HepG2 (cell line): ENCODE results near the gene GRIN3B. TPM values are rescaled to one million over a fixed set of nuclear protein-coding genes. Genes with fewer than 3 reads are reported as not detected.

ENCODE experiments used
- CEBPG ChIP-seq: IDR thresholded peaks from 2 replicates; pipeline ENCODE4 v1.6.1; 2016
- HOXA9 ChIP-seq: sonication (generic); formaldehyde crosslinking; IDR thresholded peaks from 2 replicates; pipeline ENCODE4 v1.8.1; 2022; ENCODE audit warnings: missing genetic modification reagents, mild to moderate bottlenecking, moderate library complexity, borderline replicate concordance
- PHF21A ChIP-seq: sonication (generic); formaldehyde crosslinking; IDR thresholded peaks from 2 replicates; pipeline ENCODE4 v1.5.0; 2020; ENCODE audit warnings: mild to moderate bottlenecking, missing genetic modification reagents
- SP1 ChIP-seq, 2 experiments: fragments of 450-650 bp in 1 of 2; sonication (generic) in 1 of 2; formaldehyde crosslinking in 1 of 2; IDR thresholded peaks; 2 replicates each; pipeline versions ENCODE4 v1.4.0 to v1.6.1; 2016 to 2020; ENCODE audit warnings: missing genetic modification reagents in 1 of 2
- THYN1 ChIP-seq: sonication (generic); formaldehyde crosslinking; IDR thresholded peaks from 2 replicates; pipeline ENCODE4 v1.8.1; 2023; ENCODE audit warnings: low read depth, mild to moderate bottlenecking, moderate library complexity, missing genetic modification reagents, borderline replicate concordance
- ZNF343 ChIP-seq: sonication (generic); formaldehyde crosslinking; IDR thresholded peaks from 2 replicates; pipeline ENCODE4 v1.4.0; 2020; ENCODE audit warnings: mild to moderate bottlenecking, missing genetic modification reagents
- ZNF550 ChIP-seq: sonication (generic); formaldehyde crosslinking; IDR thresholded peaks from 2 replicates; pipeline ENCODE4 v1.4.0; 2020; ENCODE audit warnings: mild to moderate bottlenecking, missing genetic modification reagents, borderline replicate concordance
- ZNF781 ChIP-seq: sonication (generic); formaldehyde crosslinking; IDR thresholded peaks from 2 replicates; pipeline ENCODE4 v1.5.1; 2020; ENCODE audit warnings: borderline replicate concordance, mild to moderate bottlenecking, missing genetic modification reagents; ENCODE audit errors: not compliant biosample characterization
- polyA plus RNA-seq, 8 experiments: library from polyadenylated mRNA; depleted of rRNA in 3 of 8; stranded (reverse) in 7 of 8; unstranded in 1 of 8; fragments of >200 nt; fragmentation: Illumina TruSeq in 4 of 8; extraction: Trizol in 4 of 8; gene quantifications; 2 replicates each; pipeline versions ENCODE4 v1.2.1 to v1.2.3, GENCODE V29; 2011 to 2016; ENCODE audit warnings: low read depth in 4 of 8, missing spikeins in 1 of 8, mixed read lengths in 1 of 8; ENCODE audit not compliant: insufficient read depth in 1 of 8
- total RNA-seq, 5 experiments: library from RNA; depleted of rRNA; stranded (reverse); fragments of >200 nt; fragmentation: Illumina TruSeq; extraction: Trizol; gene quantifications; 2 replicates each; pipeline ENCODE4 v1.2.3, GENCODE V29; 2016; ENCODE audit warnings: low read depth in 1 of 5
- TF ChIP-seq, protein P1 (sequence below): IDR thresholded peaks from 2 replicates; pipeline ENCODE4 v1.4.0; 2020; ENCODE audit warnings: mild to moderate bottlenecking, missing genetic modification reagents
- TF ChIP-seq, protein P2 (sequence below): sonication (generic); formaldehyde crosslinking; IDR thresholded peaks from 2 replicates; pipeline ENCODE4 v1.5.0; 2020; ENCODE audit warnings: missing genetic modification reagents
- TF ChIP-seq, protein P3 (sequence below): sonication (generic); formaldehyde crosslinking; IDR thresholded peaks from 2 replicates; pipeline ENCODE4 v1.4.0; 2020; ENCODE audit warnings: missing genetic modification reagents, borderline replicate concordance
- TF ChIP-seq, protein P4 (sequence below): sonication (generic); formaldehyde crosslinking; IDR thresholded peaks from 2 replicates; pipeline ENCODE4 v1.5.0; 2020; ENCODE audit warnings: missing genetic modification reagents, mild to moderate bottlenecking, borderline replicate concordance
- TF ChIP-seq, protein P5 (sequence below): sonication (generic); formaldehyde crosslinking; IDR thresholded peaks from 2 replicates; pipeline ENCODE4 v1.9.0; 2022; ENCODE audit warnings: missing genetic modification reagents, mild to moderate bottlenecking, borderline replicate concordance
- TF ChIP-seq, protein P6 (sequence below): sonication (generic); formaldehyde crosslinking; IDR thresholded peaks from 2 replicates; pipeline ENCODE4 v1.4.0; 2020; ENCODE audit warnings: low read depth, mild to moderate bottlenecking, missing genetic modification reagents

The GRIN3B gene
- total and polyA plus RNA-seq, 2 of the 13 experiments (the other 11 are each of a cell fraction or from before 2014, with no cell fraction given) = 0.07 to 0.20 TPM

DNA sequence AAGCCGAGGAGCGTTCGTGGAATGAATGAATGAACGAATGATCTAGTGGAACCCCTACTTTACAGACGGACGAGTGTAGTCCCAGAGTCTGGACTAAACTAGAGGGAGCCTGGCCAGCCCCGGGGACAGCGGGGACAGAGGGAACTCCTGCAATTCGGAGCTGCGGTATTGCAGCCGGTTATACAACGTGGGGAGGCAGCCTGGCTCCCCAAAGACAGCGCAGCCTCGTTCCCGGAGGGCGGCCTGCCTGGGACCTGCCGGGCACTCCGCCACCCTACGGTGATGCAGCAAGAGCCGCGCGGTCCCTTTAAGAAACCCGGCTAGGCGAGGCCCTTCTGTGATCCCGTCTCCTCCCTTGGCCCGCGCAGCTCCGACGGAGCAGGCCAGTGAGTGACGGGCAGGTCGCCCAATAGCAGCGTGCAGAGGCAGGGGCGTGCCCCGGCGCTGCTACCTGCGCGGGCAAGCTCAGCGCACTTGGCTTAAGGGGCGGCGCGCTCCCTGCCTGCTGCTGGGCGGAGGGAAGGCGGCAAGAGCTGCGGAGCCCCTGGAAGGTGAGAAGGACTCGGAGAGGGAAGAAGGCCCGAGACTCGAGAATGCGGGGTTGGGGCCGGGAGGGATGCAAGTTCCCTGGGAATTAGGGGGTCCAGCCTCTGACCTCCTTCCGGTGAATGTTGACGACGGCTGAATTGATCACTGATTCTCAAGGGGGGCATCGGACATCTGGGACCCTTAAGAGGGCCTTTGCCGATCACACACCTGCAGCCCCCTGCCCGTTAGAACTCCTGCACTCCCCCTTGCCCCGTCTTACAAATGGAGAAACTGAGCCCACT is 39.6 kb downstream of the GRIN3B start, which contains the start of gene ABCA7 (continued):
- TF ChIP-seq, protein P1, sequence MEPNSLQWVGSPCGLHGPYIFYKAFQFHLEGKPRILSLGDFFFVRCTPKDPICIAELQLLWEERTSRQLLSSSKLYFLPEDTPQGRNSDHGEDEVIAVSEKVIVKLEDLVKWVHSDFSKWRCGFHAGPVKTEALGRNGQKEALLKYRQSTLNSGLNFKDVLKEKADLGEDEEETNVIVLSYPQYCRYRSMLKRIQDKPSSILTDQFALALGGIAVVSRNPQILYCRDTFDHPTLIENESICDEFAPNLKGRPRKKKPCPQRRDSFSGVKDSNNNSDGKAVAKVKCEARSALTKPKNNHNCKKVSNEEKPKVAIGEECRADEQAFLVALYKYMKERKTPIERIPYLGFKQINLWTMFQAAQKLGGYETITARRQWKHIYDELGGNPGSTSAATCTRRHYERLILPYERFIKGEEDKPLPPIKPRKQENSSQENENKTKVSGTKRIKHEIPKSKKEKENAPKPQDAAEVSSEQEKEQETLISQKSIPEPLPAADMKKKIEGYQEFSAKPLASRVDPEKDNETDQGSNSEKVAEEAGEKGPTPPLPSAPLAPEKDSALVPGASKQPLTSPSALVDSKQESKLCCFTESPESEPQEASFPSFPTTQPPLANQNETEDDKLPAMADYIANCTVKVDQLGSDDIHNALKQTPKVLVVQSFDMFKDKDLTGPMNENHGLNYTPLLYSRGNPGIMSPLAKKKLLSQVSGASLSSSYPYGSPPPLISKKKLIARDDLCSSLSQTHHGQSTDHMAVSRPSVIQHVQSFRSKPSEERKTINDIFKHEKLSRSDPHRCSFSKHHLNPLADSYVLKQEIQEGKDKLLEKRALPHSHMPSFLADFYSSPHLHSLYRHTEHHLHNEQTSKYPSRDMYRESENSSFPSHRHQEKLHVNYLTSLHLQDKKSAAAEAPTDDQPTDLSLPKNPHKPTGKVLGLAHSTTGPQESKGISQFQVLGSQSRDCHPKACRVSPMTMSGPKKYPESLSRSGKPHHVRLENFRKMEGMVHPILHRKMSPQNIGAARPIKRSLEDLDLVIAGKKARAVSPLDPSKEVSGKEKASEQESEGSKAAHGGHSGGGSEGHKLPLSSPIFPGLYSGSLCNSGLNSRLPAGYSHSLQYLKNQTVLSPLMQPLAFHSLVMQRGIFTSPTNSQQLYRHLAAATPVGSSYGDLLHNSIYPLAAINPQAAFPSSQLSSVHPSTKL (CRISPR knock-in tag) = no peak
- TF ChIP-seq, protein P2, sequence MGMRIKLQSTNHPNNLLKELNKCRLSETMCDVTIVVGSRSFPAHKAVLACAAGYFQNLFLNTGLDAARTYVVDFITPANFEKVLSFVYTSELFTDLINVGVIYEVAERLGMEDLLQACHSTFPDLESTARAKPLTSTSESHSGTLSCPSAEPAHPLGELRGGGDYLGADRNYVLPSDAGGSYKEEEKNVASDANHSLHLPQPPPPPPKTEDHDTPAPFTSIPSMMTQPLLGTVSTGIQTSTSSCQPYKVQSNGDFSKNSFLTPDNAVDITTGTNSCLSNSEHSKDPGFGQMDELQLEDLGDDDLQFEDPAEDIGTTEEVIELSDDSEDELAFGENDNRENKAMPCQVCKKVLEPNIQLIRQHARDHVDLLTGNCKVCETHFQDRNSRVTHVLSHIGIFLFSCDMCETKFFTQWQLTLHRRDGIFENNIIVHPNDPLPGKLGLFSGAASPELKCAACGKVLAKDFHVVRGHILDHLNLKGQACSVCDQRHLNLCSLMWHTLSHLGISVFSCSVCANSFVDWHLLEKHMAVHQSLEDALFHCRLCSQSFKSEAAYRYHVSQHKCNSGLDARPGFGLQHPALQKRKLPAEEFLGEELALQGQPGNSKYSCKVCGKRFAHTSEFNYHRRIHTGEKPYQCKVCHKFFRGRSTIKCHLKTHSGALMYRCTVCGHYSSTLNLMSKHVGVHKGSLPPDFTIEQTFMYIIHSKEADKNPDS (CRISPR knock-in tag) = no peak
- TF ChIP-seq SP1 (IDR thresholded peaks at IDR 0.05) = no peak
- peak; percentile 97 for TF ChIP-seq SP1 (CRISPR knock-in tag; IDR thresholded peaks at IDR 0.05)
- TF ChIP-seq ZNF550 (CRISPR knock-in tag) = no peak
- TF ChIP-seq ZNF781 = no peak
- TF ChIP-seq CEBPG = no peak
- TF ChIP-seq, protein P3, sequence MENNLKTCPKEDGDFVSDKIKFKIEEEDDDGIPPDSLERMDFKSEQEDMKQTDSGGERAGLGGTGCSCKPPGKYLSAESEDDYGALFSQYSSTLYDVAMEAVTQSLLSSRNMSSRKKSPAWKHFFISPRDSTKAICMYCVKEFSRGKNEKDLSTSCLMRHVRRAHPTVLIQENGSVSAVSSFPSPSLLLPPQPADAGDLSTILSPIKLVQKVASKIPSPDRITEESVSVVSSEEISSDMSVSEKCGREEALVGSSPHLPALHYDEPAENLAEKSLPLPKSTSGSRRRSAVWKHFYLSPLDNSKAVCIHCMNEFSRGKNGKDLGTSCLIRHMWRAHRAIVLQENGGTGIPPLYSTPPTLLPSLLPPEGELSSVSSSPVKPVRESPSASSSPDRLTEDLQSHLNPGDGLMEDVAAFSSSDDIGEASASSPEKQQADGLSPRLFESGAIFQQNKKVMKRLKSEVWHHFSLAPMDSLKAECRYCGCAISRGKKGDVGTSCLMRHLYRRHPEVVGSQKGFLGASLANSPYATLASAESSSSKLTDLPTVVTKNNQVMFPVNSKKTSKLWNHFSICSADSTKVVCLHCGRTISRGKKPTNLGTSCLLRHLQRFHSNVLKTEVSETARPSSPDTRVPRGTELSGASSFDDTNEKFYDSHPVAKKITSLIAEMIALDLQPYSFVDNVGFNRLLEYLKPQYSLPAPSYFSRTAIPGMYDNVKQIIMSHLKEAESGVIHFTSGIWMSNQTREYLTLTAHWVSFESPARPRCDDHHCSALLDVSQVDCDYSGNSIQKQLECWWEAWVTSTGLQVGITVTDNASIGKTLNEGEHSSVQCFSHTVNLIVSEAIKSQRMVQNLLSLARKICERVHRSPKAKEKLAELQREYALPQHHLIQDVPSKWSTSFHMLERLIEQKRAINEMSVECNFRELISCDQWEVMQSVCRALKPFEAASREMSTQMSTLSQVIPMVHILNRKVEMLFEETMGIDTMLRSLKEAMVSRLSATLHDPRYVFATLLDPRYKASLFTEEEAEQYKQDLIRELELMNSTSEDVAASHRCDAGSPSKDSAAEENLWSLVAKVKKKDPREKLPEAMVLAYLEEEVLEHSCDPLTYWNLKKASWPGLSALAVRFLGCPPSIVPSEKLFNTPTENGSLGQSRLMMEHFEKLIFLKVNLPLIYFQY (CRISPR knock-in tag) = peak; percentile 42; the same call in 1 of the 2 replicates
- TF ChIP-seq, protein P4, sequence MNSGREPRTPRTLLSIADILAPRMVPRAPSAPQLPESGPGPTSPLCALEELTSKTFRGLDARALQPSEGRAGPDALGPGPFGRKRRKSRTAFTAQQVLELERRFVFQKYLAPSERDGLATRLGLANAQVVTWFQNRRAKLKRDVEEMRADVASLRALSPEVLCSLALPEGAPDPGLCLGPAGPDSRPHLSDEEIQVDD (CRISPR knock-in tag) = no peak
- no peak for TF ChIP-seq ZNF343 (CRISPR knock-in tag)
- TF ChIP-seq, protein P5, sequence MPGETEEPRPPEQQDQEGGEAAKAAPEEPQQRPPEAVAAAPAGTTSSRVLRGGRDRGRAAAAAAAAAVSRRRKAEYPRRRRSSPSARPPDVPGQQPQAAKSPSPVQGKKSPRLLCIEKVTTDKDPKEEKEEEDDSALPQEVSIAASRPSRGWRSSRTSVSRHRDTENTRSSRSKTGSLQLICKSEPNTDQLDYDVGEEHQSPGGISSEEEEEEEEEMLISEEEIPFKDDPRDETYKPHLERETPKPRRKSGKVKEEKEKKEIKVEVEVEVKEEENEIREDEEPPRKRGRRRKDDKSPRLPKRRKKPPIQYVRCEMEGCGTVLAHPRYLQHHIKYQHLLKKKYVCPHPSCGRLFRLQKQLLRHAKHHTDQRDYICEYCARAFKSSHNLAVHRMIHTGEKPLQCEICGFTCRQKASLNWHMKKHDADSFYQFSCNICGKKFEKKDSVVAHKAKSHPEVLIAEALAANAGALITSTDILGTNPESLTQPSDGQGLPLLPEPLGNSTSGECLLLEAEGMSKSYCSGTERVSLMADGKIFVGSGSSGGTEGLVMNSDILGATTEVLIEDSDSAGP (CRISPR knock-in tag) = peak; percentile 100
- TF ChIP-seq, protein P6, sequence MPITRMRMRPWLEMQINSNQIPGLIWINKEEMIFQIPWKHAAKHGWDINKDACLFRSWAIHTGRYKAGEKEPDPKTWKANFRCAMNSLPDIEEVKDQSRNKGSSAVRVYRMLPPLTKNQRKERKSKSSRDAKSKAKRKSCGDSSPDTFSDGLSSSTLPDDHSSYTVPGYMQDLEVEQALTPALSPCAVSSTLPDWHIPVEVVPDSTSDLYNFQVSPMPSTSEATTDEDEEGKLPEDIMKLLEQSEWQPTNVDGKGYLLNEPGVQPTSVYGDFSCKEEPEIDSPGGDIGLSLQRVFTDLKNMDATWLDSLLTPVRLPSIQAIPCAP (CRISPR knock-in tag) = no peak
- TF ChIP-seq HOXA9 = no peak
- peak; percentile 18; the same call in 1 of the 2 replicates for TF ChIP-seq PHF21A (CRISPR knock-in tag)
- TF ChIP-seq THYN1 = no peak
